Ovary (tissue), 9 donors: ENCODE data around the gene NLN. TPM values are rescaled to one million over a fixed set of nuclear protein-coding genes. Genes with fewer than 3 reads are reported as not detected.

Experiments used
- DNase-seq, 5 donors: peaks; one replicate each; pipeline ENCODE4 v3.0.0-alpha.2; 2019 to 2020
- H3K27ac ChIP-seq, 2 donors: fragments of 200-600 bp; one replicate each; pipeline versions ENCODE4 v1.5.1 to v1.8.0; 2019 to 2022
- H3K27me3 ChIP-seq: fragments of 200-600 bp; one replicate; pipeline ENCODE4 v1.8.0; 2022
- H3K36me3 ChIP-seq: fragments of 200-600 bp; sonication (generic); one replicate; pipeline ENCODE4 v1.5.1; 2019
- H3K4me1 ChIP-seq: one replicate; pipeline ENCODE4 v1.8.1; 2013; ENCODE audit warnings: mild to moderate bottlenecking, moderate library complexity; ENCODE audit not compliant: insufficient read depth
- H3K4me3 ChIP-seq: fragments of 200-600 bp; sonication (generic); one replicate; pipeline ENCODE4 v1.5.1; 2017
- H3K9me3 ChIP-seq, 2 donors: fragments of 200-600 bp in 1 of 2; sonication (generic) in 1 of 2; one replicate each; pipeline versions ENCODE4 v1.5.1 to v1.8.1; 2013 to 2019; ENCODE audit warnings: mild to moderate bottlenecking in 1 of 2, moderate library complexity in 1 of 2
- CTCF ChIP-seq, 3 donors: fragments of 450-650 bp in 2 of 3; fragments of 200-600 bp in 1 of 3; IDR thresholded peaks; one replicate each; pipeline versions ENCODE4 v1.5.1 to v1.8.0; 2016 to 2022; ENCODE audit warnings: antibody characterized with exemption in 3 of 3, mild to moderate bottlenecking in 1 of 3
- EP300 ChIP-seq: sonication (generic); formaldehyde crosslinking; IDR thresholded peaks from one replicate; pipeline ENCODE4 v1.6.1; 2017; ENCODE audit warnings: antibody characterized with exemption
- POLR2A ChIP-seq: fragments of 450-650 bp; IDR thresholded peaks from one replicate; pipeline ENCODE4 v1.6.1; 2017; ENCODE audit warnings: antibody characterized with exemption, mild to moderate bottlenecking, moderate library complexity
- WGBS, 3 donors: extraction: QIAGEN DNeasy Blood & Tissue Kit in 1 of 3; methylation state at CpG; one replicate each; pipeline versions ENCODE4 v1.1.5 to v1.1.7; 2013 to 2017; 5-methylcytosine and 5-hydroxymethylcytosine counted together
- intact Hi-C, 4 donors: fragments of 100-400 bp; cut with DNase I; formaldehyde crosslinking; loops; one replicate each; pipeline versions ENCODE4 v1.11.0 to v1.15.1; 2022 to 2023
- polyA plus RNA-seq, 2 donors: library from polyadenylated mRNA; stranded (reverse); fragments of 200-250 nt in 1 of 2; fragments of 350-450 nt in 1 of 2; fragmentation: Illumina TruSeq in 1 of 2; extraction: RNeasy Lipid Tissue Mini Kit (QIAGEN cat#74804) in 1 of 2; gene quantifications; one replicate each; pipeline ENCODE4 v1.2.3, GENCODE V29; 2013 to 2014
- total RNA-seq, 7 donors: library from RNA; depleted of rRNA in 2 of 7; stranded (reverse); fragments of >200 nt in 2 of 7; fragmentation: NEBNext Ultra II Directional in 3 of 7; extraction: Animal tissue kit (Norgen Biotek cat#: 25700) in 3 of 7; gene quantifications; one replicate each; pipeline versions ENCODE4 v1.1.0 to v1.2.4, GENCODE V29; 2016 to 2023
- donor health status: DM: no; HTN: no; CAD: no; lungs with moderate emphysema.
- donor health status: DM: no; HTN: no; CAD: no.
- donor health status: Bipolar disorder and iron deficiency.
- donor health status: DM: yes; HTN: yes; CAD: no.
- donor health status: DM: no; HTN: no; CAD: no.
- donor health status: DM: yes; HTN: yes; CAD: no.

Gene NLN
- total and polyA plus RNA-seq, 9 donors: 2.3 to 16.3 (median 8.2) TPM

GRCh38 chr5:65790371-65791163 is 68.6 kb downstream of the NLN start:
- no peaks in the 10 kb centered on the region for H3K27me3 ChIP-seq
- TF ChIP-seq CTCF (IDR thresholded peaks at IDR 0.05) (no peak), POLR2A (no peak), EP300 (no peak)
- WGBS, 3 donors: 75 to 85% (median 82%) methylated on average over 6 of the region's 6 CpGs
- H3K9me3 ChIP-seq: no peaks in the 10 kb centered on the region
- intact Hi-C loops: no loop called here
- H3K4me3 ChIP-seq: no peak overlapping the region
- no peak for DNase-seq
- no peaks in the 10 kb centered on the region for H3K4me1 ChIP-seq
- H3K27ac ChIP-seq: no peak overlapping the region
- H3K36me3 ChIP-seq: no peaks in the 10 kb centered on the region

- Histone ChIP-seq H3K4me1 (no peaks in the 10 kb centered on the region), H3K4me3 (no peak overlapping the region), H3K27ac (no peak overlapping the region), H3K9me3 (no peaks in the 10 kb centered on the region), H3K36me3 (no peaks in the 10 kb centered on the region), H3K27me3 (no peaks in the 10 kb centered on the region)
- DNase-seq: no peak
- intact Hi-C loops: no loop called here
- TF ChIP-seq POLR2A (no peak), CTCF (IDR thresholded peaks at IDR 0.05) (no peak), EP300 (no peak)
- 72 to 80% (median 76%) methylated on average over 17 of the region's 17 CpGs for WGBS, 3 donors
Measured at GRCh38 chr5:65791712-65792673, 70.0 kb downstream of the NLN start.

DNA sequence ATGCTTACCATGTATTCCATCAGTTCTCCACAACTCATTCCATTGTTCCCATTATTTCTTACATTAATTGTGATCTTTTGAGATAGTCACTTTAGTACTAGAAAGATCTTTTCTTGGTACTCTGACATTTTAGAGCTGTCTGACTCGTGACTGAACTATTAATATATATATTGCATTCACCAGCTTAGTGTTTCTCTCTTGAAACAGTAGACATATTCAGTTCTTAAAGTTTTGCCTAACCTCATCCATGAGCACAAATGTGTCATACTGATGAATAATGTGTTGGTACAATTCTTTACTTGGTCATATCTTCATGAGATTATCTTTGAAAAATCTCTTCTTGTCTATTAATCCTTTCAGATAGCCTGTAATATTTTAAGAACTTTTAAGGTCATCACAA is 74.3 kb downstream of the NLN start:
- no peak for TF ChIP-seq POLR2A
- TF ChIP-seq CTCF (IDR thresholded peaks at IDR 0.05): no peak
- no peak for TF ChIP-seq EP300
- Histone ChIP-seq H3K4me1 (no peaks in the 10 kb centered on the region), H3K27ac (no peak overlapping the region), H3K36me3 (no peaks in the 10 kb centered on the region), H3K4me3 (no peak overlapping the region), H3K27me3 (no peaks in the 10 kb centered on the region), H3K9me3 (no peaks in the 10 kb centered on the region)
- 89 to 99% (median 98%) methylated on average over 1 of the region's 1 CpG for WGBS, 3 donors
- intact Hi-C loops: no loop called here
- DNase-seq: no peak

DNA sequence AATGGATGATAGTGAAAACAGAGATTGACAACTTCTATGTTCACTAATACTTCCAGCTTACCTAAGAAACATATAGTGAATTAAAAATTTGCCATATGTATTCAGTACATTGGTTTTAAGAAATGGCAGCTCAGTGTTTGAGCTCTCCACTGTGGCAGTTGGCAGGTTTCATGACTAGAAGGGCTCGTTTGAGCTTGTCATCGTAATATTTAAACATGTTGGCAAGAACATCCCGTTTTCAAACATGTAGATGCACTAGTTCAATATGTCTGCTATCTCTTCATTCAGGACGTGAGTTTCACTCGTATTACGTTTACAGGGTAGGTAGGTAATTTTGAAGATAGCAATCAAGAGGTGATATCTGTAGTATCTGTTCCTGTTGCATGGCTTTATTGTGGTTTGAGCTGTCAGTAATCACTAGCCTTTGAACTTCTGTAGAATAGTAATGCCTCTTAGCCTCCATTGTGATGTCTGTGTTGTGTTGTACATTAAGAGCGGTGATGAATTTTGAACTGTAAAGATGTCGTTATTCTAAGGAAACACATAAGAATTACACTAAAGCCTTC is 74.8 kb downstream of the NLN start:
- Histone ChIP-seq H3K36me3 (no peaks in the 10 kb centered on the region), H3K27me3 (no peaks in the 10 kb centered on the region), H3K9me3 (no peaks in the 10 kb centered on the region), H3K4me1 (no peaks in the 10 kb centered on the region), H3K27ac (no peak overlapping the region), H3K4me3 (no peak overlapping the region)
- TF ChIP-seq POLR2A (no peak), EP300 (no peak), CTCF (IDR thresholded peaks at IDR 0.05) (no peak)
- 94 to 96% (median 95%) methylated on average over 8 of the region's 8 CpGs for WGBS, 3 donors
- intact Hi-C loops: no loop called here
- DNase-seq: no peak
